GM19099 (cell line): ENCODE measurements around the gene DAPP1.
A peak's percentile ranks its signal among the peaks of the same experiment; 100 is the strongest.

Experiments
- POLR2A ChIP-seq: IDR thresholded peaks from 3 replicates; pipeline ENCODE4 v1.6.1; 2011; ENCODE audit warnings: low read depth; ENCODE audit not compliant: insufficient read length; ENCODE audit errors: extremely low read depth

Gene DAPP1

DNA sequence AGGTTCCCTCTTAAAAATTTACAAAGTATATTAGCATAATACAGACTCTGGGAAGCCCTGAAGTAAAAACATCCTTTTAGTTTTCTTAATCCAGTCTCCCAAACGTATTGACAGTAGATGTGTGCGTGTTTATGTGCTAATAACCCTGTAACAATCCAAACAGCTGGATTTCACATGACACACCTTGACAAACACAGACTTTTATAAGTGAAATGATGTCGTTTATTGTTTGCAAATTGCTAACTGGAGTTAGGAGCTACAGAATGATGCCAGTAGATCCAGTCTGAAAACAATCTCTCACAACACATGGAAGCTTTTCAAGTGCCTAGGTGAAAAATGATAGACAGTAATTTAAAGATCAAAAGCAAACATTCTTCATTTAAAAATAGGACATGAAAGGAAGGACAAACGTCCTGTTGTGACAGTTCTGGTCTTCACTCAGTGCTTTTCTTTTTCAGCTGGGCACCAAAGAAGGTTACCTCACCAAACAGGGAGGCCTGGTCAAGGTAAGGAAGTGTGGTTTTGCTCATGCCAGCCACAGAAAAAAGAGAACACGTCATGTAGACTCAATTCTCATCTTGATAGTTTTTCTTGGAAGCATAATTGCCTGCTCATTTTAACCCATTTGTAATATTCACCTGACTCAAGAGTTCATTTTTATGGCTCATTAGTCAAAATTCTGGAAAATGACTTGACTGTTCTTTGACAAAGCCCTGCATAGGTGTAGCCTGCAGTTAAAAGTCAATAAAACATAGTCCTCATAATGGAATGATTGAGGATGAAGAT is 44.7 kb downstream of the DAPP1 start:
- TF ChIP-seq POLR2A, result no peak

- no peak for TF ChIP-seq POLR2A
These were observed 47.2 kb downstream of the DAPP1 start for GRCh38 chr4:99863804-99864203.

DNA sequence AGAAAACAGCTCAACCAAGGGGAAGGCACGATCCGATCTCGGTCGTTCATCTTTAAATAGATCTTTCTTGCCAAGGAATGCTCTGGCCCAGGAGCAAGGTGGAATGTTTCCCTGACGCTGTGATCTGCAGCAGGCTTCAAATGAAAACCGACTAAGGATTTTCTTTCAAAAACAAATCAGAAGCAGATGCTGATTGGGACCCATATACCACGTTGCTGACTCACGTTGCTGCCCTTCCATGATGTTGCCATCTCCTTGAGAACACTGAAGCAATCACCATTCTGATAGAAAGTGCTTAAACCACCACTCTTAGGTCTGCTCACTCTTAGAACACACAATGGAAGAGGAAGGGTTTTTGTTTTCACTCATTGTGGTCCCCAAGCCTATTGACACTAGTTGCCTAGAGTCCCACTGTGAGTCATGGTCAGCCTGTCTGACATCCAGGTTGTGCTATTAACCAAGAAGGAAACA is 51.5 kb downstream of the DAPP1 start:
- no peak for TF ChIP-seq POLR2A

DNA sequence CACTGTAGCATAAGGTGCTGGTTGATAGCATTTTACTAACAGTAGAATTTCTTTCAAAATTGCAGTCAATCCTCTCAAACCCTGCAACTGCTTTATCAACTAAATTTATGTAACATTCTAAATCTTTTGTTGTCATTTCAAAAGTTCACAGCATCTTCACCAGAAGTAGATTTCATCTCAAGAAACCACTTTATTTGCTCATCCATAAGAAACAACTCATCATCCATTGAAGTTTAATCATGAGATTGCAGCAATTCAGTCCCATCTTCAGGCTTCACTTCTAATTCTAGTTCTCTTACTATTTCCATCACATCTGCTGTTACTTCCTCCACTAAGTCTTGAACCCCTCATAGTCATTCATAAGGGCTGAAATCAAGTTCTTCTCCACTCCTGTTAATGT is 55.9 kb downstream of the DAPP1 start:
- no peak for TF ChIP-seq POLR2A

DNA sequence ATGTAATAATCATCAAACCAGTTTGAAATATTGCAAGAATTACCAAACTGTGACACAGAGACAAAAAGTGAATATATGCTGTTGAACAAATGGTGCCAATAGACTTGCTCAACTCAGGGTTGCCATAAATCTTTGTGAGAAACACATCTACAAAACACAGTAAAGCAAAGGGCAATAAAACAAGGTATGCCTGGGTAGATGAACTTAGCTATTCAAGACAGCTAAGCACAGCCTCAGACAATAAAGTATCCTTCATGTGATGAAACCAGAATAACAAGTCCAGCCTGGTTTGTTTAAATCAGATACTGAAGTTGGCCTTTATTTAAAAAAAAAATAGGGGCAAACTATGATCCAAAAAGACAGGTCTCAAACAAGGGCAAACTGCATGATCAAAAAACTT is 58.4 kb downstream of the DAPP1 start:
- TF ChIP-seq POLR2A, result no peak

DNA sequence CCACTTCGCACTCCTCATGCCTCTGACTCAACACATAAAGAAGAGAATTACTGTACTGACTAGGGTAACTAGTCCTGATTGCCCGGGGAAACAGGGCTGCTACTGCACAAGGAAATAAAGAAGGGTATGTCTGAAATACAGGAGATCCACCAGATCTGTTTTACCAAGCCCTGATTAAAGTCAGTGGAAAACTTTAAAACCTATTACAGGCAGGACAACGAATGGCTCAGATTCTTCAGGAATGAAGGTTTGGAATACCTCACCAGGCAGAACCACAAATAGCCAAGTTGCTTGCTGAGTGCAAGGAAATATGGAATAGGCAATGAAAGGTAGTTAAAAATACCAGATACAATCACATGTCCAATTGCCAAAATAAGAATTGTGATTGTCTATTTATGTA is 60.3 kb downstream of the DAPP1 start:
- TF ChIP-seq POLR2A, result no peak

DNA sequence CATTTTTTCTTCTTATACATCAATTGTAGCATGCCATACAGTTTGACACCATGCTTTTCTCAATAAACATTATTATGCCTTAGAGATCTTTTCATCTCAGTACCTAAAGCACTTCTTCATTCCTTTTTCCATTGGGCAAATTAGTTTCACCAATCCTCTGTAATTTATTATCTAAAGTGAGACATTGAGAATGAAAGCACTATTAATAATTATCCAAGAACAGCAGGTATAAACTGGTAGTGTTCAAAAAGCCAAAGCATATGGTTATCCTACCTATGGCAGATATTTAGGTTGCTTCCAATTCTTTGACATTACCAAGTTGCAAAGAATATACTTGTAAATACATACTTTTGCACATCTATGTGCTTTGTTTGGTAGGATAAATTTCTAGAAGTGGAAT is 62.0 kb downstream of the DAPP1 start:
- TF ChIP-seq POLR2A, result no peak

DNA sequence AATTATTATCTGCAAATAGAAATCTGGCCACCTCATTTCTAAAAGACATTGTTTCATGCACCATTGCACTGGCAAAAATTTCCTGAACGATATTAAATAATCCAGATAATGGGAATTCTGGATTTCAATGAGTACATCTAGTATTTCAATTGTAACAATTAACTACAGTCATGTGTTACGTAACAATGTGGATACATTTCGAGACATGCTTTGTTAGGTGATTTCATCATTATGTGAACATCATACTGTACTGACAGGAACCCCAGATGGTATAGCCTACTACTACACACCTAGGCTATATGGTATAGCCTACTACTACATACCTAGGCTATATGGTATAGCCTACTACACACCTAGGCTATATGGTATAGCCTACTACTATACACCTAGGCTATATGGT is 62.8 kb downstream of the DAPP1 start:
- TF ChIP-seq POLR2A, result no peak

- TF ChIP-seq POLR2A, result no peak
These were observed 68.5 kb downstream of the DAPP1 start for GRCh38 chr4:99885063-99885664.

- TF ChIP-seq POLR2A, result no peak
These were observed 69.1 kb downstream of the DAPP1 start for GRCh38 chr4:99885687-99886086.

- no peak for TF ChIP-seq POLR2A
These were observed 69.5 kb downstream of the DAPP1 start for GRCh38 chr4:99886146-99886545.

- TF ChIP-seq POLR2A, result no peak
These were observed 71.2 kb downstream of the DAPP1 start for GRCh38 chr4:99887837-99888236.

- TF ChIP-seq POLR2A, result no peak
These were observed 74.7 kb downstream of the DAPP1 start for GRCh38 chr4:99891351-99891750.

DNA sequence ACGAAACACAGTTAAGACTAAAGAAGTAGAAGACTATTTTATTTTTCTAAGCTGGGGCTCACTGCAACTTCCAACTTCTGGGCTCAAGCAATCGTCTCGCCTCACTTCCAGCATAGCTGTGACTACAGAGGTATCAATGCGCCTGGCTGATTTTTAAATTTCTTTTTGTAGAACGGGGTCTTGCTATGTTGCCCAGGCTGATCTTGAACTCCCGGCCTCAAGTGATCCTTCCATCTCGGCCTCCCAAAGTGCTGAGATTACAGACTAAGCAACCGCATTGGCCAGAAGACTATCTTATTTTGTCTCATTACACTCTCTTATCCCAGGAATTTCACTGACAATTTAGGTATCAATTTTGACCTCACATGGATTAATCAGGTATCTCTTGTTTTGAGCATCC is 76.4 kb downstream of the DAPP1 start:
- TF ChIP-seq POLR2A, result no peak

GRCh38 chr4:99893839-99894160 is 77.2 kb downstream of the DAPP1 start:
- no peak for TF ChIP-seq POLR2A

DNA sequence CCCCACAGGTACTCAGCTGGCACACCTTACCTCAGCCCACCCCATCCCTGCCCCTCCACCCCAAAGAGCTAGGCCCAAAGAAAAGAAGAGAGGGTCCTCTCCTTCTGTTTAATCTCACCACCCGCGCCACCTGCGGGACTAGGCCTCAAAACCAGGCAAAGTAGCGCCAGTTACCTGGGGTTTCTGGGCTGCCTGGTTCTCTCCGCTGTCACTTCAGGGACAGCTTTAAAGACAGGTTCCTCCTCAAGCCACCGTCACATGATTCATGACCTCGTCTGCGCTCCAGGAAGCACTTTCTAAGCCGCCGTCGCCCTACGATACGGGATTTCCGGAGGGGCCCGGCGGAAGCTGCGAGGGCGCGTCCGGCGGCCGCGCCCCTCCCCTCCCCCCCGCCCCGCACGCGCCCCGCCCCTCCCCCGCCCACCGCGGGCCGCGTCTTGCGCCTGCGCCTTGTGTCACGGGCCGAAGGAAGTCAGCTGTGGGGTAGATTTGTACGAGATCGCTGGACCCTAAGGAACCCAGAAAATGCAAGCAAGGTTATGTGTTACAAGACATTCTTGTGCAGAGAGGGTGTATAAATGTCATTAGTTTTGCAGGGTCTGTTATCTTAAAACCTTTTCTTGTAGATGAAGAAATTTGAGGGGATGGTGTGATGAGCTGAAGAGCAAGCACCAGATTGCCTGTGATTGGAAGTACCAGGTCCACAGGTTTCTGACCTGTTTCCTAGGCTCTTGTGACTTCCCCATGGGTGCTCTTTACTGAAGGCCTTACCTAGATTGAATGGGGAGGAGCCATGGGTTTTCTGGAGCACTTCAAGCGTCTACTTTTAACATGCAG is 77.8 kb downstream of the DAPP1 start, which contains the start of gene LAMTOR3:
Gene LAMTOR3 (minus strand): TSS at position 267 of the 837 bp plus-strand sequence. CDS start 464 bp downstream, outside the sequence.
- peak; percentile 73 for TF ChIP-seq POLR2A

DNA sequence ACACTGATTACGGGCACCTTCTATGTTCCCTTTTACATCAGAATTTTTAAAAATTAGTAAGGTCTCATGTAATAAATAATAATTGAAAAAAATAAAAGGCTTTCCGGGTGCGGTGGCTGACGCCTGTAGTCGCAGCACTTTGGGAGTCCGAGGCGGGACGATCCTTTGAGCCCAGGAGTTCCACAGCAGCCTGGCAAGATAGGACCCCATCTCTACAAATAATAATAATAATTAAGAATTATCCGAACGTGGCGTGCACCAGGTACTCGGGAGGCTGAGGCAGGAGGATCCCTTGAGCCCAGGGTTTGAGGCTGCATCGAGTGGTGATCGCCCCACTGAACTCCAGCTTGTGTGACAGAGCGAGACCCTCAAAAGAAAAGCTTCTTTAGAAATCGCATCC is 78.4 kb downstream of the DAPP1 start:
- TF ChIP-seq POLR2A, result no peak

GRCh38 chr4:99915449-99915848 is 98.8 kb downstream of the DAPP1 start:
- TF ChIP-seq POLR2A, result no peak
